Measurements from ENCODE around the gene TYW3. TPM values are rescaled to one million over a fixed set of nuclear protein-coding genes. Genes with fewer than 3 reads are reported as not detected.
A peak's percentile ranks its signal among the peaks of the same experiment; 100 is the strongest.

TYW3 gene, protein sequence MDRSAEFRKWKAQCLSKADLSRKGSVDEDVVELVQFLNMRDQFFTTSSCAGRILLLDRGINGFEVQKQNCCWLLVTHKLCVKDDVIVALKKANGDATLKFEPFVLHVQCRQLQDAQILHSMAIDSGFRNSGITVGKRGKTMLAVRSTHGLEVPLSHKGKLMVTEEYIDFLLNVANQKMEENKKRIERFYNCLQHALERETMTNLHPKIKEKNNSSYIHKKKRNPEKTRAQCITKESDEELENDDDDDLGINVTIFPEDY
- total RNA-seq = 10 to 100 TPM in 1 of 4 donors, 1 to 10 TPM in 2, under 1 TPM in 1; 0.80 to 11.2 (median 8.3) TPM

DNA sequence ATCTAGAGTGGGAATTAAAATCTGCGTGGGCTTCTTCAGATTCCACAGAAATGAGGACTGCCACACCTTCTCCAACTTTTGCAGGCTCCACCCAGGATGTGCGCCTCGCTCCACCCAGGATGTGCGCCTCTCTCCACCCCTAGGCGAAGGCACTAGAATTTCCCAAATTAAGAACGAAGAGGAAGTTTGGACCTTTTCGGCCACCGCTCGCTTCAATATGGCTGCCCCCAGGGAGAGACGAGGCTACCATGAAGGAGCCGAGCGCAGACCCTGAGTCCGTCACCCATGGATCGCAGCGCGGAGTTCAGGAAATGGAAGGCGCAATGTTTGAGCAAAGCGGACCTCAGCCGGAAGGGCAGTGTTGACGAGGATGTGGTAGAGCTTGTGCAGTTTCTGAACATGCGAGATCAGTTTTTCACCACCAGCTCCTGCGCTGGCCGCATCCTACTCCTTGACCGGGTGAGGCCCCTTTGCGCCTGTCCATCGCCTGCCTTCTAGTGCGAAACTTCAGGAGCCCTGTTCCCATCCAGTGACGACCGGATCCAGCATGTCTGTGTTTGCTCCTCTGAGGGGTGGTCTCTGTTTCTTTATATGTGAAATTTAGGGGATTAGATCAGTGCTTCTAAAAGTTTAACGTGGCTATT is at the start of gene TYW3, which contains the start of gene CRYZ:
TYW3 (plus strand) TSS at position 193 of the 644 bp plus-strand sequence; CDS start at position 286, 93 bp downstream.
CRYZ (minus strand) TSS at position 91 of the 644 bp plus-strand sequence. CDS start 8,229 bp downstream, outside the sequence.
- peak; percentile 90 for DNase-seq
- Histone ChIP-seq H3K4me1 (peaks cover 15 to 29% (median 23%) of the 10 kb centered on the region in 4 donors), H3K36me3 (peaks cover 0 to 5% (median 0%) of the 10 kb centered on the region in 4 donors), H3K9me3 (no peaks in the 10 kb centered on the region), H3K27ac (peak within 1 kb of the TSS; percentile 84 to 94 (median 92)), H3K4me3 (peak within 1 kb of the TSS; percentile 51 to 93 (median 70)), H3K27me3 (no peaks in the 10 kb centered on the region)
- WGBS, 2 donors (ENCODE audit: low coverage in 1 of 2) = 0 to 3% methylated on average over 4 to 30 of the region's 30 CpGs
- in situ Hi-C loops (cut with MboI; ENCODE audit: low pct_ligation_motif_present in 1 of 4, low pct_unique_long_range_greater_than_20kb in 1 of 4, low sequenced_read_pairs in 3 of 4) (no loop called here), intact Hi-C loops (cut with DNase I; ENCODE audit: low total_unique reads) (no loop called here)
- no peak for TF ChIP-seq EP300 (IDR thresholded peaks at IDR 0.05; ENCODE audit: low read depth)
- TF ChIP-seq, protein P1, sequence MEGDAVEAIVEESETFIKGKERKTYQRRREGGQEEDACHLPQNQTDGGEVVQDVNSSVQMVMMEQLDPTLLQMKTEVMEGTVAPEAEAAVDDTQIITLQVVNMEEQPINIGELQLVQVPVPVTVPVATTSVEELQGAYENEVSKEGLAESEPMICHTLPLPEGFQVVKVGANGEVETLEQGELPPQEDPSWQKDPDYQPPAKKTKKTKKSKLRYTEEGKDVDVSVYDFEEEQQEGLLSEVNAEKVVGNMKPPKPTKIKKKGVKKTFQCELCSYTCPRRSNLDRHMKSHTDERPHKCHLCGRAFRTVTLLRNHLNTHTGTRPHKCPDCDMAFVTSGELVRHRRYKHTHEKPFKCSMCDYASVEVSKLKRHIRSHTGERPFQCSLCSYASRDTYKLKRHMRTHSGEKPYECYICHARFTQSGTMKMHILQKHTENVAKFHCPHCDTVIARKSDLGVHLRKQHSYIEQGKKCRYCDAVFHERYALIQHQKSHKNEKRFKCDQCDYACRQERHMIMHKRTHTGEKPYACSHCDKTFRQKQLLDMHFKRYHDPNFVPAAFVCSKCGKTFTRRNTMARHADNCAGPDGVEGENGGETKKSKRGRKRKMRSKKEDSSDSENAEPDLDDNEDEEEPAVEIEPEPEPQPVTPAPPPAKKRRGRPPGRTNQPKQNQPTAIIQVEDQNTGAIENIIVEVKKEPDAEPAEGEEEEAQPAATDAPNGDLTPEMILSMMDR (IDR thresholded peaks at IDR 0.05) = no peak
- TF ChIP-seq POLR2A (IDR thresholded peaks at IDR 0.05) = peak; percentile 54
- TF ChIP-seq POLR2AphosphoS5 (IDR thresholded peaks at IDR 0.05) = peak; percentile 57 to 78 (median 77)

DNA sequence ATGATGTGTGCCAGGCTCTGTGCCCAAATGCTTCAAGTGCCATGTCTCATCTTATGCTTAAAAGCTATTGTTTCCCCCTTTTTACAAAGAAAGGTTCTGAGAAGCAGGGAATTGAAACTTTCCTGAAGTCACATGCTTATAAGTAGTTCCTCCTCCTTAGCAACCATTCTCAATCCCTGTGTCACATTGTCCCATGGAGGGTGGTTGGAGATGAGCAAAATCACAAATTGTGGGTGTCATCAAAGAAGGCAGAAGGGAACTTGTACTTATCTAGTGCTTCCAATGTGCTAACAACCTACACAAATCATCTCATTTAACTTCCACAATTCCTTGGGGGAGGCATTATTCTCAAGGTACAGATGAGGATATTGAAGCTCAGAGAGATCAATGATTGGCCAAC is 49.3 kb upstream of the TYW3 start:
- H3K27ac ChIP-seq = no peak overlapping the region
- intact Hi-C loops (cut with DNase I; ENCODE audit: low total_unique reads) = no loop called here
- H3K4me3 ChIP-seq = no peak overlapping the region
- no peaks in the 10 kb centered on the region for H3K9me3 ChIP-seq
- TF ChIP-seq, protein P1 (IDR thresholded peaks at IDR 0.05) = no peak
- TF ChIP-seq POLR2AphosphoS5 (IDR thresholded peaks at IDR 0.05) (no peak), EP300 (IDR thresholded peaks at IDR 0.05; ENCODE audit: low read depth) (no peak), POLR2A (IDR thresholded peaks at IDR 0.05) (no peak)
- no peaks in the 10 kb centered on the region for H3K36me3 ChIP-seq
- in situ Hi-C loops (cut with MboI; ENCODE audit: low pct_ligation_motif_present in 1 of 4, low pct_unique_long_range_greater_than_20kb in 1 of 4, low sequenced_read_pairs in 3 of 4) = no loop called here
- DNase-seq = no peak
- H3K4me1 ChIP-seq = no peaks in the 10 kb centered on the region
- no peaks in the 10 kb centered on the region for H3K27me3 ChIP-seq

DNA sequence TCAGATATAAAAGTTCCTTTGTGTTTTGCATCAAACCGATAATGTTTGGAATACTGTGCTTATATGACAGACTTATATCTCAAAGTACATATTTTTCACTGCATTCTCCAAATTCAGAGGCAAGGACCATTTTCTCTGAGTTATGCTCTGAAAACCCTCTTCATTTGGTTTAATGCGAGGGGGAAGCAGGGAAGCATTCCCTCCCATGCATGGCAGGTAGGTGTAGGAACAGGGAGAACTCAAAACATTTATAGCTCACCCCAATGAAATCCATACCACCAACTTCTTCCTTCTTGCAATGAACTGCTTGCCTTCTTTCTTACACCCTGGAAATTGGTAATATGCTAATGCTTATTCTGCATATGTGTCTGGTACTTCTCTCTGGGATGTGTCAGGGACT is 48.7 kb upstream of the TYW3 start:
- no peak overlapping the region for H3K27ac ChIP-seq
- no peaks in the 10 kb centered on the region for H3K4me1 ChIP-seq
- H3K9me3 ChIP-seq = no peaks in the 10 kb centered on the region
- WGBS, 2 donors (ENCODE audit: low coverage in 1 of 2) = 88 to 96% methylated on average over 1 to 2 of the region's 2 CpGs
- TF ChIP-seq, protein P1 (IDR thresholded peaks at IDR 0.05) = no peak
- no peak for TF ChIP-seq POLR2AphosphoS5 (IDR thresholded peaks at IDR 0.05)
- TF ChIP-seq POLR2A (IDR thresholded peaks at IDR 0.05) = no peak
- TF ChIP-seq EP300 (IDR thresholded peaks at IDR 0.05; ENCODE audit: low read depth) = no peak
- intact Hi-C loops (cut with DNase I; ENCODE audit: low total_unique reads) = no loop called here
- in situ Hi-C loops (cut with MboI; ENCODE audit: low pct_ligation_motif_present in 1 of 4, low pct_unique_long_range_greater_than_20kb in 1 of 4, low sequenced_read_pairs in 3 of 4) = no loop called here
- no peaks in the 10 kb centered on the region for H3K36me3 ChIP-seq
- H3K27me3 ChIP-seq = no peaks in the 10 kb centered on the region
- H3K4me3 ChIP-seq = no peak overlapping the region
- no peak for DNase-seq

DNA sequence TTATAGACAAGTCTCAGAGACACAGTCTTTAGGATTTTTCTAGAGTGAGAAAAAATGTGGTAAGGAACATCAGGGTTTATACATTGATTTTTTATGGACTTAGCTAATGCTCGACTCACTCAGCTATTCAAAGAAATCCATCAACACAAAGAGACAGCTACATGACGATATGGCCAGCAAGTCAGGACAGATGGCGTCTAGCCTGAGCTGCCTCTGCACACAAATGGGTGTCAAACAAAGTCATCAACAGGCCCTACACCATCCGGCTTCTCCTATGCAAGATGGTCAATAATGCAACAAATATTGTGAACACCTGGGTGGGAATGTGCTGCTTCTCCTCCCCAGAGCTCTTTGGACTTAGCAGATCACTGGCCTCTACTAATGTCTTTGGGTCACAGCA is 46.0 kb upstream of the TYW3 start:
- TF ChIP-seq, protein P1 (IDR thresholded peaks at IDR 0.05) = no peak
- no peak for TF ChIP-seq POLR2AphosphoS5 (IDR thresholded peaks at IDR 0.05)
- no peak for TF ChIP-seq POLR2A (IDR thresholded peaks at IDR 0.05)
- TF ChIP-seq EP300 (IDR thresholded peaks at IDR 0.05; ENCODE audit: low read depth) = no peak
- Histone ChIP-seq H3K27me3 (no peaks in the 10 kb centered on the region), H3K36me3 (no peaks in the 10 kb centered on the region), H3K9me3 (no peaks in the 10 kb centered on the region), H3K27ac (no peak overlapping the region), H3K4me1 (peaks cover 0 to 3% (median 0%) of the 10 kb centered on the region in 4 donors), H3K4me3 (no peak overlapping the region)
- in situ Hi-C loops (cut with MboI; ENCODE audit: low pct_ligation_motif_present in 1 of 4, low pct_unique_long_range_greater_than_20kb in 1 of 4, low sequenced_read_pairs in 3 of 4) (no loop called here), intact Hi-C loops (cut with DNase I; ENCODE audit: low total_unique reads) (no loop called here)
- no peak for DNase-seq
- 83 to 92% methylated on average over 3 to 4 of the region's 4 CpGs for WGBS, 2 donors (ENCODE audit: low coverage in 1 of 2)
